ENCODE data around the gene OIT3.
"Not testable (repeated sequence)": the region's sequence is repeated elsewhere in the genome, so short reads cannot be mapped to it uniquely, and the experiment has no call there.

OIT3 gene

DNA sequence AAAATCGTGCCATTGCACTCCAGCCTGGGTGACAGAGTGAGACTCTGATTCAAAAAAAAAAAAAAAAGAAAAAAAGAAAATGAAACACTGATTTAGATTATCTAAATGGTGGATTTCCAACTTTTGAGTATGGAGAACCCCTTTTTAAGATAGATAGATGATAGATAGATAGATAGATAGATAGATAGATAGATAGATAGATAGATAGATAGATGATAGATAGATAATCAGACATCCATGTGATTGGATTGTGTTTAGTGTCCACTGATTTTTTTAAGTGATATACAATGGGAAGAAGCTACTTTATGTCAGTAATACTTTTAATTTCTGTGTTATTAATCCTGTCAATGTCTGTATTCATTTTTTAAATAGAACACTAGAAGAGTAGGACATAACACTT, 6.0 kb downstream of the OIT3 start:
- DNase-seq (ENCODE audit: low read depth in 2 of 3, low spot score in 1 of 3) = no peak

GRCh38 chr10:72903941-72904446, 10.5 kb downstream of the OIT3 start:
- DNase-seq (ENCODE audit: low read depth in 2 of 3, low spot score in 1 of 3) = not testable (repeated sequence)

DNA sequence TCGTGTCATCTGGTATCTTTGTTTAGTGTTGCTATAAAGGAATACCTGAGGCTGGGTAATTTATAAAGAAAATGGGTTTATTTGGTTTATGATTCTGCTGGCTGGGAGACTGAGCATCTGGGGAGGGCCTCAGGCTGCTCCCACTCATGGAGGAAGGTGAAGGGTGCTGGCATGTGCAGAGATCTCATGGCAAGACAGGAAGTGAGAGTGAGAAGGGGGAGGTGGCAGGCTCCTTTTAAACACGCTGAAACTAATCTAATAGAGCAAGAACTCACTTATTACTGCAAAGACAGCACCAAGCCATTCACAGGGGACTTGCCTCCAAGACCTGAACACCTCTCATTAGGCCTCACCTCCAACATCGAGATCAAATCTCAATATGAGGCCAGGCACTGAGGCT, 11.3 kb downstream of the OIT3 start:
- no peak for DNase-seq (ENCODE audit: low read depth in 2 of 3, low spot score in 1 of 3)

DNA sequence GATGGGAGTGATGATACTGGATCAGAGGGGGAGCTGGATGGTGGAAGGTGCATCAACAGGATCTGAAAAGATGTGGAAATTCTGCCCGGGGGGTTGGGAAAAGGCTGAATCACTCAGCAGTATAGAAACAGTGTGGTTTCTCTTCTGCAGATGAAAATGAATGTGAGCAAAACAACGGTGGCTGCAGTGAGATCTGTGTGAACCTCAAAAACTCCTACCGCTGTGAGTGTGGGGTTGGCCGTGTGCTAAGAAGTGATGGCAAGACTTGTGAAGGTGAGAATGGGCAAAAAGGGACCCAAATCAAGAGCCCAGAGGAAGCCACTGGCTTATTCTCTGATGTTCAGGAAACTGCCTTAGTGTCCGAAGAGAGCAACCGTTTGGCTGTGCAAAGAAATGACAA, 12.9 kb downstream of the OIT3 start:
- no peak for DNase-seq (ENCODE audit: low read depth in 2 of 3, low spot score in 1 of 3)

DNA sequence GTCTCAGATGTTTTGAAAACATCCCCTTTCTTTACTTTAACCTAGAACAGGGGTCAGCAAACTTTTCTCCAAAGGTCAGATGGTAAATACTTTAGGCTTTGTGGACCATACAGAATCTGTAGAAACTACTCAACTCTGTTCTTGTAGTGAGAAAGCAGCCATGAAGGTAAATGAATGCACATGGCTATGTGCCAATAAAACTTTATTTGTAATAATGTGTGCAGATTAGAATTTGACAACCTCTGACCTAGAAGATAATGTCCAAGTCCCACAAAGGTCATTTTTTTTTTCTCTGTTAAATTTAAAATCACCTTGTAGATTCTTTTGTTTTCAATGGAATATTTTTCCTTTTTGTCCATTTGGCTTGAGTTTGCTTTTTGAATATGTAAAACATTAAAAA, 17.2 kb downstream of the OIT3 start:
- no peak for DNase-seq (ENCODE audit: low read depth in 2 of 3, low spot score in 1 of 3)

DNA sequence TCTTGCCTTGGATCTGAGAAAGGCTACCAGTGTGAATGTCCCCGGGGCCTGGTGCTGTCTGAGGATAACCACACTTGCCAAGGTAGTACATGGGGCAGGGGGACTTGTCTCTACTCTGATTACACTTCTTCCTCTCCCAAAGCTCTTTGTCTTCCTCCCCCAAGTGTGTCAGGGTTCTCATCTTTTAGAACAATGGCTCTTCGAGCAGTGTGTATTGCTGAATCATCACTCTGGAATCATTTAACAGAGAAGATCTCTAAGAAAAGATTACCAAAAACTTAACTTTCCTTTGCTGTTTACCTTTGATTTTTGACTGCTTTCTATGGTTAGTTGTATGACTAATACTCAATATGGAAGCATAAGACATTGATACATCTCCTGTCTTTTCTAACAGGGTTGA, 18.2 kb downstream of the OIT3 start:
- no peak for DNase-seq (ENCODE audit: low read depth in 2 of 3, low spot score in 1 of 3)

GRCh38 chr10:72912736-72913135, 19.2 kb downstream of the OIT3 start:
- DNase-seq (ENCODE audit: low read depth in 2 of 3, low spot score in 1 of 3) = no peak

DNA sequence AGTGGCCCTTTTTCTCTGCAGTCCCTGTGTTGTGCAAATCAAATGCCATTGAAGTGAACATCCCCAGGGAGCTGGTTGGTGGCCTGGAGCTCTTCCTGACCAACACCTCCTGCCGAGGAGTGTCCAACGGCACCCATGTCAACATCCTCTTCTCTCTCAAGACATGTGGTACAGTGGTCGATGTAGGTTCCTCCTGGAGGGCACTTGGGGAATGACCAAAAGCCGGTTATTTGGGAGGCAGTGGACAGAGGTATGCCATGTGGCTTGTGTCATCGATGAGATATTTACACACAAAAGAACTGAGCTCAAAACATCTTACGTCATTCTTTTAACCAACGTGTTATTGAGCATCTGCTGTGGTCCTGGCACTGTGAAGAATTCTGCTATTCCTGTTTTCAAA, 19.7 kb downstream of the OIT3 start:
- no peak for DNase-seq (ENCODE audit: low read depth in 2 of 3, low spot score in 1 of 3)

DNA sequence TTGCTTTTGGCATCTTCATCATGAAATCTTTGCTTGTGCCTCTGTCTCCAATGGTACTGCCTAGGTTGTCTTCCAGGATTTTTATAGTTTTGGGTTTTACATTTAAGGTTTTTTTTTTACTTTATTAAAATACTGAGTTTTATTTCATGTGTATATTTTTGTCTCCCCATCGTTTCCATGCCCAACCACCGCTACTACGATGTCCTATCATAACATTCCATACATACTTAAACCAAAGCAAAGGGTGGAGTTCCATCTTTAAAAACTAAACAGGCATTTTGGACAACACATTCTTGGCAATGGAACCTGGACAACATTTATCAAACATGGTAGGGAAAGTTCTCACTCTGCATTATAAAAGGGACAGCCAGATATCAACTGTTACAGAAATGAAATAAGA, 23.7 kb downstream of the OIT3 start:
- DNase-seq (ENCODE audit: low read depth in 2 of 3, low spot score in 1 of 3) = not testable (repeated sequence)

- DNase-seq (ENCODE audit: low read depth in 2 of 3, low spot score in 1 of 3) = not testable (repeated sequence)
These were observed 24.3 kb downstream of the OIT3 start for GRCh38 chr10:72917803-72918332.

- no peak for DNase-seq (ENCODE audit: low read depth in 2 of 3, low spot score in 1 of 3)
These were observed 24.8 kb downstream of the OIT3 start for GRCh38 chr10:72918352-72918751.

GRCh38 chr10:72921147-72921683, 27.7 kb downstream of the OIT3 start:
- not testable (repeated sequence) for DNase-seq (ENCODE audit: low read depth in 2 of 3, low spot score in 1 of 3)

DNA sequence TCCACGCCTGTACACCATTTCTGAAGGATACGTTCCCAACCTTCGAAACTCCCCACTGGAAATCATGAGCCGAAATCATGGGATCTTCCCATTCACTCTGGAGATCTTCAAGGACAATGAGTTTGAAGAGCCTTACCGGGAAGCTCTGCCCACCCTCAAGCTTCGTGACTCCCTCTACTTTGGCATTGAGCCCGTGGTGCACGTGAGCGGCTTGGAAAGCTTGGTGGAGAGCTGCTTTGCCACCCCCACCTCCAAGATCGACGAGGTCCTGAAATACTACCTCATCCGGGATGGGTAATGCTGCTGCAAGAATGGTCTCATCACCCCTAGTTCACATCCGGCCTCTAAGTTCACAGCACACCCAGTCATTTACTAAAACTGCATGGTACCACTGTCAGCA, 30.8 kb downstream of the OIT3 start:
- no peak for DNase-seq (ENCODE audit: low read depth in 2 of 3, low spot score in 1 of 3)

GRCh38 chr10:72925951-72926465, 32.5 kb downstream of the OIT3 start:
- no peak for DNase-seq (ENCODE audit: low read depth in 2 of 3, low spot score in 1 of 3)

DNA sequence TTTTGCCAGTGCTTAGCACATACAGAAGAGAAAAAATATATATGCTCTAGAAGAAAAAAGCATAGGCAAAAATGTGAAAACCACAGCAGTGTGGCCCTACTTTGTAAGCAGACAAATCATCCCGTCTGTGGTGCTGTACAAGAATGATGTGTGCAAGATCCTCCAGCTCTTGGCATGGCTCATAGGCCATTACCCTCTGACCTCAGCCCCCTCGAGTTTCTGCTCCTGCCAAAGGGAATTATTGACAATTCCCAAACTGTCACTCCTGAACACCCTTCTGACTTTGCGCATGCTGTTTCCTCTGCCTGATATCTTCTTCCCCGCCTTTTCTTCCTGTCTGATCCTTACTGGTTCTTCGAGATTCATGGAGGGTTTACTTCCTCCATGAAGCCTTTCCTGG, 33.9 kb downstream of the OIT3 start:
- no peak for DNase-seq (ENCODE audit: low read depth in 2 of 3, low spot score in 1 of 3)

DNA sequence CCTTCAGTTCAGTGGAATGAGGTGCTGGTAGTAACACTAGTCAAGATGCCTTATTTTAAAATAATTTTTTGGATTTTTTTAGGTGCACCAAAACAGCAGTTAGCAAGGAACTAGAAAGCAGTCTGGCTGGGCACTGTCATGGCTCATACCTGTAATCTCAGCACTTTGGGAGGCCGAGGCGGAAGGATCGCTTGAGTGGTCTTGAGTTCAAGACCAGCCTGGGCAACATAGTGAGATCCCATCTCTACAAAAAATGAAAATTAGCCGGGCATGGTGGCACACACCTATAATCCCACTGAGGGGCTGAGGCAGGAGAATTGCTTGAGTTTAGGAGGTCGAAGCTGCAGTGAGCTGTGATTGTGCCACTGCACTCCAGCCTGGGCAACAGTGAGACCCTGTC, 35.3 kb downstream of the OIT3 start:
- no peak for DNase-seq (ENCODE audit: low read depth in 2 of 3, low spot score in 1 of 3)

DNA sequence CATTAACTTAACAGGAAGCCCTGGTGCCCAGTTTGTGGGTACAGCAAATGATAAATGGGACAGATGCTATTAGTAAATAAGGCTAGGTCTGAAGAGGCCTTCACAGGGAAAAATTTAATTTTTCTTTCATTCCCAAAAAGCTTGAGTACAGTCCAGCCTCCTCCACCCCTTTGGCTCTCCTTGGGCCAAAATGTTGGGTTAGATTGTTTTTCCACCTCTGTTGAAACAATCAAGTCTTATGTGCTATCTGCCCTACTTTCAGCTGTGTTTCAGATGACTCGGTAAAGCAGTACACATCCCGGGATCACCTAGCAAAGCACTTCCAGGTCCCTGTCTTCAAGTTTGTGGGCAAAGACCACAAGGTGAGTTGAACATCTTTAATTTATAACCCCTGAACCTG, 36.7 kb downstream of the OIT3 start:
- no peak for DNase-seq (ENCODE audit: low read depth in 2 of 3, low spot score in 1 of 3)

DNA sequence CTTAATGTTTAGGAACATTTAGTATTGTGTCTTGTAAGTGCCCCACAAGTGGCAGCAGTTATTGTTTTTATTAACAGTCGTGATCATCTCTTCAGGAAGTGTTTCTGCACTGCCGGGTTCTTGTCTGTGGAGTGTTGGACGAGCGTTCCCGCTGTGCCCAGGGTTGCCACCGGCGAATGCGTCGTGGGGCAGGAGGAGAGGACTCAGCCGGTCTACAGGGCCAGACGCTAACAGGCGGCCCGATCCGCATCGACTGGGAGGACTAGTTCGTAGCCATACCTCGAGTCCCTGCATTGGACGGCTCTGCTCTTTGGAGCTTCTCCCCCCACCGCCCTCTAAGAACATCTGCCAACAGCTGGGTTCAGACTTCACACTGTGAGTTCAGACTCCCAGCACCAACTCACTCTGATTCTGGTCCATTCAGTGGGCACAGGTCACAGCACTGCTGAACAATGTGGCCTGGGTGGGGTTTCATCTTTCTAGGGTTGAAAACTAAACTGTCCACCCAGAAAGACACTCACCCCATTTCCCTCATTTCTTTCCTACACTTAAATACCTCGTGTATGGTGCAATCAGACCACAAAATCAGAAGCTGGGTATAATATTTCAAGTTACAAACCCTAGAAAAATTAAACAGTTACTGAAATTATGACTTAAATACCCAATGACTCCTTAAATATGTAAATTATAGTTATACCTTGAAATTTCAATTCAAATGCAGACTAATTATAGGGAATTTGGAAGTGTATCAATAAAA, 38.9 kb downstream of the OIT3 start:
- DNase-seq (ENCODE audit: low read depth in 2 of 3, low spot score in 1 of 3) = no peak

DNA sequence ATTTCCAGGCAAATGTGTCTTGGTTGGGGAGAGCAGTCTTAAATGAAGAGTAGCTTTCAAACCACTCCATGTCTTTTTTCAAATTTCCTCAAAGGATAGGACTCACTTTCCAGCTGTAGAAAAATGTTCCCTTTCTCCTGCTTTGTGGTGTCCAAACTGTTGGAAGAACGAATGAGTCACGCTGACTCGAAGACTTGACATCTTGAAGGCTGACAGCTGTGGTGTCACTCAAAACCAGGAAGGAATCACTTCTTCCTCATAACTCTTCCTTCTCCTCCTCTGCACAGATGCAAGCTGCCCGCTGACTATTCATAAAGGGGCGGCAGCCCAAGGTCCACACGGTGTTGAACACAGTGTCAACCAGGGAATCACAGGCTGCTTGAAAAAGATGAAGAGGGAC, 41.8 kb downstream of the OIT3 start:
- no peak for DNase-seq (ENCODE audit: low read depth in 2 of 3, low spot score in 1 of 3)

DNA sequence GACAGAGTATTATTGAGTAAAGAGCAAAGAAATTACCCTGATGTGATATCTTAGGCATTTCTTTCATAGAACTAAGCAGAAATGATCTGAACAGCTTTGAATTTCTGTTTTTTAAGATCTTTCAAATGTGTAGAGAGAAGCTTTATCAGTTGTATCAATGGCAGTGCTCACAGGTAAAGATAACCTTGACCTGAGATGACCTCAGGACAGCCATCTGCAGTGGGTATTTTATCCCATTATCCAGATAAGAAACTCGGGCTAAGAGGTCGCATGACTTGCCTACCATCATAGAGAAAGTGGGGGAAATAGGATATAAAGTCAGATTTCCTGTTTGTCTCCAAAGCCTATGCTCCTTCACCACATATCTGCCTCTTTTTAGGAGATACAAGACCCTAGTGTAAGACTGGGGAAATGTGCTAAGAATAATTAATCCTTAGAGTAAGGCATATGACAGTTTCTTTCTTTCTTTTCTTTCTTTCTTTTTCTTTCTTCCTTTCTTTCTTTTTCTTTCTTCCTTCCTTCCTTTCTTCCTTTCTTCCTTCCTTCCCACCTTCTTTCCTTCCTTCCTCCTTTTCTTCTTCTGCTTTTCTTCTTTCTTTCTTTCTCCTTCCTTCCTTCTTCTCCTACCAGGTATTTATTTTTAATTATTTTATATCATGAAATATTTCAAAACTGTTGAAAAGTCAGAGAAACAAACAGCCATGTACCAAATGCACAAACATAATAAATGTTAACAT, 50.1 kb downstream of the OIT3 start:
- no peak for DNase-seq (ENCODE audit: low read depth in 2 of 3, low spot score in 1 of 3)

- DNase-seq (ENCODE audit: low read depth in 2 of 3, low spot score in 1 of 3) = no peak
These were observed 53.4 kb downstream of the OIT3 start for GRCh38 chr10:72946963-72947362.

DNA sequence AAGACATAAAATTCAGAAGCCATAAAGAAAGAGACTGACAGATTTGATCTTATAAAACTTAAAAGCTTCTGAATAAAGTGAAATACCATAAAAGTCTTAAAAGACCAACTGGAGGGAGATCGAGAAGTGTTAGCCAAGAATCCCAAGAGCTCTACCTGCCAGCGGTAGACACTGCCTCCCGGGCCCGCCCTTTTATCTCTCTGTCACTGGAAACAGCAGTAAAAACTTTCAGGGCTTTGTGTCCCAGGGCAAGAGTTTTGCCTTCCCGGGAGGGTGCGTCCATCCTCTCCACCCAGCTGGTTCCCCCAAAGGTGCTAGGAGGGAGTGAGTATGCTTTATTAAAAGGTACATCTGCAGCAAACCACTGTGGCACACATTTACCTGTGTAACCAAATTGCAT, 55.2 kb downstream of the OIT3 start:
- DNase-seq (ENCODE audit: low read depth in 2 of 3, low spot score in 1 of 3) = no peak

Data from stimulated activated CD4-positive, alpha-beta T cell treated with anti-CD3 and anti-CD28 coated beads, Interleukin-12 subunit alpha, Interleukin-12 subunit beta, amount 100 ng/mL, for 48 hours (primary cell).